H9 (cell line): ENCODE measurements around the gene KIF5C. TPM values are rescaled to one million over a fixed set of nuclear protein-coding genes. Genes with fewer than 3 reads are reported as not detected.

Experiments
- DNase-seq: peaks from one replicate; pipeline ENCODE4 v3.0.0-alpha.2; 2017
- H2AFZ ChIP-seq: one replicate; pipeline ENCODE4 v1.6.1; 2013; ENCODE audit warnings: mild to moderate bottlenecking, low read length, control low read depth, moderate library complexity
- H2AK5ac ChIP-seq: 2 replicates; pipeline ENCODE4 v1.6.1; 2013; ENCODE audit warnings: low read length, control low read depth, mixed read lengths; ENCODE audit not compliant: insufficient read length
- H2BK120ac ChIP-seq: one replicate; pipeline ENCODE4 v1.6.1; 2013; ENCODE audit warnings: low read depth, mild to moderate bottlenecking, low read length, control low read depth, inconsistent platforms; ENCODE audit not compliant: poor library complexity, severe bottlenecking
- H2BK12ac ChIP-seq: 2 replicates; pipeline ENCODE4 v1.6.1; 2013; ENCODE audit warnings: low read length, control low read depth, mixed read lengths, low read depth; ENCODE audit not compliant: insufficient read length
- H2BK15ac ChIP-seq: 2 replicates; pipeline ENCODE4 v1.6.1; 2013; ENCODE audit warnings: low read depth, low read length, control low read depth
- H2BK20ac ChIP-seq: one replicate; pipeline ENCODE4 v1.6.1; 2013; ENCODE audit warnings: low read depth, mild to moderate bottlenecking, low read length, control low read depth, inconsistent platforms; ENCODE audit not compliant: poor library complexity, severe bottlenecking
- H2BK5ac ChIP-seq: 2 replicates; pipeline ENCODE4 v1.6.1; 2013; ENCODE audit warnings: low read length, control low read depth, mixed read lengths; ENCODE audit not compliant: insufficient read length
- H3K14ac ChIP-seq: 2 replicates; pipeline ENCODE4 v1.6.1; 2013; ENCODE audit warnings: low read length, control low read depth; ENCODE audit not compliant: insufficient read depth
- H3K18ac ChIP-seq: 2 replicates; pipeline ENCODE4 v1.6.1; 2013; ENCODE audit warnings: low read depth, mild to moderate bottlenecking, mixed read lengths, low read length, control low read depth; ENCODE audit not compliant: insufficient read length
- H3K23ac ChIP-seq: 2 replicates; pipeline ENCODE4 v1.6.1; 2013; ENCODE audit warnings: low read length, control low read depth, mixed read lengths, low read depth; ENCODE audit not compliant: insufficient read length
- H3K23me2 ChIP-seq: 2 replicates; pipeline ENCODE4 v1.6.1; 2013; ENCODE audit warnings: low read depth, mild to moderate bottlenecking, mixed read lengths, low read length, control low read depth; ENCODE audit not compliant: insufficient read length, poor library complexity, severe bottlenecking
- H3K27ac ChIP-seq: 2 replicates; pipeline ENCODE4 v1.5.1; 2013; ENCODE audit warnings: low read length, control low read depth, mixed read lengths, low read depth; ENCODE audit not compliant: insufficient read length
- H3K27me3 ChIP-seq: 2 replicates; pipeline ENCODE4 v1.6.1; 2013; ENCODE audit warnings: low read length, control low read depth, inconsistent platforms; ENCODE audit not compliant: insufficient read depth
- H3K4ac ChIP-seq: 2 replicates; pipeline ENCODE4 v1.6.1; 2013; ENCODE audit warnings: low read depth, mild to moderate bottlenecking, control low read depth, inconsistent platforms, low read length, moderate library complexity
- H3K4me1 ChIP-seq: 2 replicates; pipeline ENCODE4 v1.6.1; 2013; ENCODE audit warnings: low read length, control low read depth, inconsistent platforms; ENCODE audit not compliant: insufficient read depth
- H3K4me2 ChIP-seq: 2 replicates; pipeline ENCODE4 v1.6.1; 2013; ENCODE audit warnings: low read length, control low read depth, mixed read lengths; ENCODE audit not compliant: insufficient read length, insufficient read depth
- H3K56ac ChIP-seq: 2 replicates; pipeline ENCODE4 v1.6.1; 2013; ENCODE audit warnings: low read depth, mild to moderate bottlenecking, mixed read lengths, low read length, control low read depth; ENCODE audit not compliant: insufficient read length
- H3K79me1 ChIP-seq: 2 replicates; pipeline ENCODE4 v1.6.1; 2013; ENCODE audit warnings: low read depth, mild to moderate bottlenecking, moderate library complexity, low read length, control low read depth, inconsistent platforms; ENCODE audit not compliant: insufficient read depth, poor library complexity, severe bottlenecking
- H3K79me2 ChIP-seq: 2 replicates; pipeline ENCODE4 v1.6.1; 2013; ENCODE audit warnings: low read length, control low read depth, inconsistent platforms; ENCODE audit not compliant: insufficient read depth
- H3K9ac ChIP-seq: 2 replicates; pipeline ENCODE4 v1.6.1; 2013; ENCODE audit warnings: low read length, control low read depth, mixed read lengths; ENCODE audit not compliant: insufficient read length; ENCODE audit errors: extremely low read depth
- H3K9me3 ChIP-seq: one replicate; pipeline ENCODE4 v1.6.1; 2013; ENCODE audit warnings: low read depth, low read length, inconsistent platforms; ENCODE audit not compliant: control insufficient read depth
- H3T11ph ChIP-seq: one replicate; pipeline ENCODE4 v1.6.1; 2013; ENCODE audit warnings: mild to moderate bottlenecking, low read length, control low read depth, inconsistent platforms
- H4K20me1 ChIP-seq: one replicate; pipeline ENCODE4 v1.6.1; 2013; ENCODE audit not compliant: control insufficient read depth, insufficient read length, insufficient read depth
- H4K5ac ChIP-seq: 2 replicates; pipeline ENCODE4 v1.6.1; 2013; ENCODE audit warnings: low read depth, mild to moderate bottlenecking, mixed read lengths, low read length, control low read depth; ENCODE audit not compliant: insufficient read length
- H4K8ac ChIP-seq: replicated peaks from 2 replicates; pipeline ENCODE4 v1.6.1; 2013; ENCODE audit warnings: low read length, control low read depth, mixed read lengths, low read depth; ENCODE audit not compliant: insufficient read length
- H4K91ac ChIP-seq: 2 replicates; pipeline ENCODE4 v1.6.1; 2013; ENCODE audit warnings: low read depth, mild to moderate bottlenecking, moderate library complexity, mixed read lengths, low read length, control low read depth; ENCODE audit not compliant: insufficient read length
- H3K27ac Mint-ChIP-seq, 3 experiments: 2 replicates in 2 of 3; 3 replicates in 1 of 3; pipeline ENCODE4 v1.8.0; 2020 to 2021; ENCODE audit warnings: mixed read lengths in 3 of 3, mild to moderate bottlenecking in 1 of 3, moderate library complexity in 1 of 3
- H3K27me3 Mint-ChIP-seq: 2 replicates; pipeline ENCODE4 v1.8.0; 2021; ENCODE audit warnings: low read depth, mild to moderate bottlenecking, moderate library complexity, mixed read lengths
- H3K36me3 Mint-ChIP-seq, 3 experiments: 2 replicates in 2 of 3; 3 replicates in 1 of 3; pipeline ENCODE4 v1.8.0; 2020 to 2021; ENCODE audit warnings: low read depth in 3 of 3, mixed read lengths in 3 of 3; ENCODE audit not compliant: insufficient read depth in 1 of 3
- H3K4me1 Mint-ChIP-seq, 2 experiments: 2 replicates each; pipeline ENCODE4 v1.8.0; 2020; ENCODE audit warnings: mixed read lengths in 2 of 2
- H3K4me3 Mint-ChIP-seq, 2 experiments: 2 replicates in 1 of 2; 3 replicates in 1 of 2; pipeline ENCODE4 v1.8.0; 2020 to 2021; ENCODE audit warnings: mild to moderate bottlenecking in 2 of 2, mixed read lengths in 2 of 2, moderate library complexity in 1 of 2
- H3K9me3 Mint-ChIP-seq, 2 experiments: 2 replicates in 1 of 2; 3 replicates in 1 of 2; pipeline ENCODE4 v1.8.0; 2020; ENCODE audit warnings: mild to moderate bottlenecking in 2 of 2, mixed read lengths in 2 of 2, moderate library complexity in 1 of 2
- CTCF ChIP-seq: fragments of 200-600 bp; sonication (generic); conservative IDR thresholded peaks from 3 replicates; pipeline ENCODE4 v1.8.0; 2021; ENCODE audit warnings: antibody characterized with exemption, mild to moderate bottlenecking
- WGBS: extraction: QIAGEN DNeasy Blood & Tissue Kit; methylation state at CpG from one replicate; pipeline ENCODE4 v1.1.7; 2013; ENCODE audit warnings: missing lambda C conversion rate, low lambda C conversion rate, mixed read lengths; ENCODE audit not compliant: insufficient read length; ENCODE audit errors: extremely low coverage; 5-methylcytosine and 5-hydroxymethylcytosine counted together
- total RNA-seq: library from RNA; stranded (reverse); gene quantifications from 2 replicates; pipeline ENCODE4 v1.2.1, GENCODE V29; 2021

KIF5C gene
- total RNA-seq, 1 experiment from 2014 or later, result 52.9 TPM

- Mint-ChIP-seq H3K4me1 (peaks cover 5 to 7% of the 10 kb centered on the region in 2 experiments), H3K9me3 (no peaks in the 10 kb centered on the region; a peak in 1 of 5 replicates), H3K4me3 (no peak overlapping the region), H3K36me3 (no peaks in the 10 kb centered on the region; a peak in 1 of 7 replicates), H3K27ac (no peak overlapping the region), H3K27me3 (peaks cover 68% of the 10 kb centered on the region)
- no peak overlapping the region for H2BK5ac ChIP-seq
- no peak overlapping the region for H2BK12ac ChIP-seq
- WGBS, result no CpG with 5 or more reads among the region's 4 CpGs
- H3K27me3 ChIP-seq, result no peaks in the 10 kb centered on the region
- no peak overlapping the region for H3K9ac ChIP-seq
- H3K27ac ChIP-seq, result no peak overlapping the region
- H3K79me2 ChIP-seq, result no peaks in the 10 kb centered on the region
- no peaks in the 10 kb centered on the region for H3K79me1 ChIP-seq
- no peaks in the 10 kb centered on the region; the same call in 1 of the 2 replicates for H3K4me1 ChIP-seq
- no peak overlapping the region for H2BK120ac ChIP-seq
- TF ChIP-seq CTCF, result 0 out of 3 replicates have a peak, but pooled peaks have one; percentile 25
- H3K4me2 ChIP-seq, result no peak overlapping the region
- no peak overlapping the region for H3K4ac ChIP-seq
- H3K23ac ChIP-seq, result no peak overlapping the region
- H2AK5ac ChIP-seq, result no peak overlapping the region
- DNase-seq, result no peak
- no peak overlapping the region for H3K18ac ChIP-seq
- no peak overlapping the region for H3K56ac ChIP-seq
- H3T11ph ChIP-seq, result no peak overlapping the region
- no peak overlapping the region for H2BK15ac ChIP-seq
- H2AFZ ChIP-seq, result no peak overlapping the region
- H4K91ac ChIP-seq, result no peak overlapping the region
- no peak overlapping the region for H3K14ac ChIP-seq
- no peaks in the 10 kb centered on the region for H3K9me3 ChIP-seq
- H4K8ac ChIP-seq, result no peak overlapping the region
- H2BK20ac ChIP-seq, result no peak overlapping the region
- no peaks in the 10 kb centered on the region for H3K23me2 ChIP-seq
- H4K5ac ChIP-seq, result no peak overlapping the region
- no peaks in the 10 kb centered on the region for H4K20me1 ChIP-seq
These were observed 7.8 kb upstream of the KIF5C start for GRCh38 chr2:148867079-148867769.
